GM23338 (cell line): ENCODE measurements around the gene ZBTB8B. TPM values are rescaled to one million over a fixed set of nuclear protein-coding genes. Genes with fewer than 3 reads are reported as not detected.
"Not testable (repeated sequence)": the region's sequence is repeated elsewhere in the genome, so short reads cannot be mapped to it uniquely, and the experiment has no call there.

Source experiments
- ATAC-seq: fragments of 200-7000 bp; cut with Tn5 transposase; 3 replicates; pipeline ENCODE4 v1.9.1; 2020
- DNase-seq: peaks from one replicate; pipeline ENCODE4 v3.0.0-alpha.2; 2015; ENCODE audit warnings: low spot score
- H2AFZ ChIP-seq: fragments of 200-600 bp; sonication (generic); 2 replicates; pipeline ENCODE4 v1.8.0; 2016; ENCODE audit warnings: antibody characterized with exemption, mild to moderate bottlenecking, moderate library complexity
- H3F3A ChIP-seq: fragments of 200-600 bp; sonication (generic); replicated peaks from 2 replicates; pipeline ENCODE4 v1.8.0; 2017; ENCODE audit warnings: antibody characterized with exemption, mixed run types, low read depth
- H3K27ac ChIP-seq: fragments of 200-600 bp; sonication (generic); 2 replicates; pipeline ENCODE4 v1.6.1; 2016; ENCODE audit warnings: low read depth
- H3K27me3 ChIP-seq: fragments of 200-600 bp; sonication (generic); 2 replicates; pipeline ENCODE4 v1.8.0; 2016; ENCODE audit warnings: mild to moderate bottlenecking, mixed run types, moderate library complexity; ENCODE audit not compliant: insufficient read depth
- H3K36me3 ChIP-seq: fragments of 200-600 bp; sonication (generic); 2 replicates; pipeline ENCODE4 v1.8.0; 2016; ENCODE audit warnings: mild to moderate bottlenecking; ENCODE audit not compliant: insufficient read depth
- H3K4me1 ChIP-seq: fragments of 200-600 bp; sonication (generic); 2 replicates; pipeline ENCODE4 v1.8.0; 2016; ENCODE audit warnings: mild to moderate bottlenecking, moderate library complexity; ENCODE audit not compliant: insufficient read depth
- H3K4me2 ChIP-seq: fragments of 200-600 bp; sonication (generic); 2 replicates; pipeline ENCODE4 v1.7.1; 2017; ENCODE audit warnings: mixed run types
- H3K4me3 ChIP-seq: fragments of 200-600 bp; sonication (generic); 2 replicates; pipeline ENCODE4 v1.6.1; 2016; ENCODE audit warnings: mixed run types
- H3K79me2 ChIP-seq: fragments of 200-600 bp; sonication (generic); replicated peaks from 2 replicates; pipeline ENCODE4 v1.8.0; 2017; ENCODE audit warnings: mild to moderate bottlenecking; ENCODE audit not compliant: insufficient read depth
- H3K9me2 ChIP-seq: fragments of 200-600 bp; sonication (generic); 2 replicates; pipeline ENCODE4 v1.8.0; 2017; ENCODE audit not compliant: insufficient read depth
- H4K20me1 ChIP-seq: fragments of 200-600 bp; sonication (generic); replicated peaks from 2 replicates; pipeline ENCODE4 v1.8.0; 2017; ENCODE audit warnings: mild to moderate bottlenecking; ENCODE audit not compliant: insufficient read depth
- H3K27ac Mint-ChIP-seq: 2 replicates; pipeline ENCODE4 v1.8.0; 2020; ENCODE audit warnings: inconsistent platforms, mild to moderate bottlenecking, moderate library complexity, mixed read lengths
- H3K27me3 Mint-ChIP-seq: 3 replicates; pipeline ENCODE4 v1.8.0; 2022; ENCODE audit warnings: low read depth, mild to moderate bottlenecking, moderate library complexity, mixed read lengths, inconsistent platforms; ENCODE audit not compliant: insufficient read depth, poor library complexity
- H3K36me3 Mint-ChIP-seq: 3 replicates; pipeline ENCODE4 v1.8.0; 2021; ENCODE audit warnings: low read depth, mild to moderate bottlenecking, inconsistent platforms, moderate library complexity, mixed read lengths
- H3K4me1 Mint-ChIP-seq: 3 replicates; pipeline ENCODE4 v1.8.0; 2020; ENCODE audit warnings: mild to moderate bottlenecking, inconsistent platforms, mixed read lengths
- H3K4me3 Mint-ChIP-seq: 3 replicates; pipeline ENCODE4 v1.8.0; 2021; ENCODE audit warnings: moderate library complexity, mild to moderate bottlenecking, inconsistent platforms, mixed read lengths
- H3K9me3 Mint-ChIP-seq: 3 replicates; pipeline ENCODE4 v1.8.0; 2020; ENCODE audit warnings: moderate library complexity, mild to moderate bottlenecking, inconsistent platforms, mixed read lengths
- CREB1 ChIP-seq: fragments of 250-450 bp; sonication (Bioruptor Pico); IDR thresholded peaks from 2 replicates; pipeline ENCODE4 v1.5.0; 2020; ENCODE audit warnings: low read depth, mild to moderate bottlenecking, moderate library complexity
- CTCF ChIP-seq, 2 experiments: fragments of 200-600 bp in 1 of 2; sonication (generic) in 1 of 2; conservative IDR thresholded peaks; 2 replicates each; pipeline versions ENCODE4 v1.5.1 to v1.6.1; 2016 to 2017; ENCODE audit warnings: antibody characterized with exemption in 2 of 2, low read depth in 2 of 2, mild to moderate bottlenecking in 2 of 2, moderate library complexity in 1 of 2
- POLR2AphosphoS5 ChIP-seq: IDR thresholded peaks from 2 replicates; pipeline ENCODE4 v1.6.1; 2016; ENCODE audit warnings: antibody characterized with exemption, low read depth
- REST ChIP-seq: IDR thresholded peaks from one replicate; pipeline ENCODE4 v1.6.1; 2018; ENCODE audit warnings: antibody characterized with exemption; ENCODE audit not compliant: unreplicated experiment
- polyA plus RNA-seq: library from polyadenylated mRNA; unstranded; fragments of >200 nt; fragmentation: Nextera tagmentation; extraction: Ambion mirVana; gene quantifications from 2 replicates; pipeline ENCODE4 v1.2.1, GENCODE V29; 2016
- total RNA-seq: library from RNA; depleted of rRNA; stranded (reverse); fragments of >200 nt; shearing (Covaris generic); gene quantifications from 2 replicates; pipeline ENCODE4 v1.2.3, GENCODE V29; 2014

ZBTB8B gene
- total and polyA plus RNA-seq, 2 experiments from 2014 or later = 0.95 to 4.2 TPM

DNA sequence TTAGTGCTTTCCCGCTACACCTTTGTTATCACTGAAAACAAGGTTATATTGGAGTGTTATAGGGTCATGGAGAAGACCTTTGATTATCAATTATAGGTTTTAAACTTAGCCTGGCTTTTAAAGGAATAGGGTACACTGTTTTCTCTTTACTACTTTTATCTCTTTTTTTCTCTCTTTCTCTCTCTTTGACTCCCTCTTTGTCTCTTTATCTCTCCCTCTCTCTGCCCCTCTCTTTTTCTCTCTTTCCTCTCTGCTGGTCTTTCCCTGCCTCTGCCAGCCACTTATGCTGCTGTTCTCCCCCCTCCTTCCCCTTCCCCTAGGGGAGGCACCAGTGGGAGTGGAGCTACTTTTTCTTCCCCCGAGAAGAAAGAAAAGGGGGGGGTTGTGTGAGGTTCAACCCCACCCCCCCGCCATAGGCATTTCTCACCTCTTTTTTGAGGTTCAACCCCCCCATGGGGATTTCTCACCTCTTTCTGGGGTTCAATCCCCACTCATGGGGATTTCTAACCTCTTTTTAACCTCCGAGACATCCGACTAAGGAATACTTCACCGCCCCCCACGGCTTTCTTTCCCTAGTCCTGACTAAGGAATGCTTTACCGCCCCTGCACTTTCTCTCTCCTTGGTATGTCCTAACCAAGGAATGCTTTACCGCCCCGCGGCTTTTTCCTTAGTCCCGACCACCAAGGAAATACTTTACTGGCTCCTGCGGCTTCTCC lies 17.2 kb upstream of the ZBTB8B start (continued):
- no peak for TF ChIP-seq REST

- TF ChIP-seq CTCF (conservative IDR thresholded peaks at IDR 0.05; ENCODE audit: low read depth in 2 of 2) = peak; percentile 78 to 89
- 0 out of 2 replicates have a peak, but pooled peaks have one; percentile 15 for TF ChIP-seq CREB1
- DNase-seq (peak; percentile 79), ATAC-seq (peak; percentile 82)
- not testable (repeated sequence) for H2AFZ ChIP-seq, H3K9me2 ChIP-seq, H3K79me2 ChIP-seq, H3K27ac ChIP-seq, H4K20me1 ChIP-seq, H3K27me3 ChIP-seq, H3K27ac Mint-ChIP-seq, H3F3A ChIP-seq
- peaks cover 19% of the 10 kb centered on the region for H3K27me3 Mint-ChIP-seq
- Histone ChIP-seq H3K4me3 (peak overlapping the region; percentile 44), H3K4me2 (peak overlapping the region; percentile 55), H3K4me1 (peaks cover 32% of the 10 kb centered on the region), H3K36me3 (peaks cover 18% of the 10 kb centered on the region)
- H3K9me3 Mint-ChIP-seq = peaks cover 39% of the 10 kb centered on the region
- H3K4me1 Mint-ChIP-seq = peaks cover 29% of the 10 kb centered on the region
- H3K36me3 Mint-ChIP-seq = peaks cover 31% of the 10 kb centered on the region
- peak overlapping the region; percentile 58 for H3K4me3 Mint-ChIP-seq
Measured at GRCh38 chr1:32448186-32448772, 16.6 kb upstream of the ZBTB8B start.

DNA sequence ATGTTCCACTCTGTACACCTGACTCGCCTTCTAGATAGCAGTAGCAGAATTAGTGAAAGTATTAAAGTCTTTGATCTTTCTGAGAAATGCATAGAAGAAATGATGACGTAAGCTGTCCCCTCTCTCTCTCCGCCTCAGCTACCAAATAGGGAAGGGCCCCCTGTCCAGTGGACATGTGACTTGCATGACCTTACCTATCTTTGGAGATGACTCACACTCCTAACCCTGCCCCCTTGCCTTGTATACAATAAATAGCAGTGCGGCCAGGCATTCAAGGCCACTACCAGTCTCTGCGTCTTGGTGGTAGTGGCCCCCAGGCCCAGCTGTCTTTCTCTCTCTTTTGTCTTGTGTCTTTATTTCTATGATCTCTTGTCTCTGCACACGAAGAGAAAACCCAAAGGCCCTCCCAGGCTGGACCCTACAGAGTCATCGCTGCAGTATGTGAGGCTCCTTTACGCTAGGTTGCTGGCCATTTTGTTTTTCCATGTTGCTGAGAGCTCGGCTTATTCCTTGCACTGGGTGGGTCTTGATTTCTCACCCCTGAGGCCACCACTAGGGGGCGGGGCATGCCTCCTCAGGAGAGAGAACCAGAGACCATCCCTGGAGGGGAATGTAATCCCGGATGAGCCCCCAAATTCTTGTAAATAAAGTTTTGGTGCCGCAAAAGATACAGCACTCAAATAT lies 16.0 kb upstream of the ZBTB8B start:
- no peak overlapping the region for H3K4me3 ChIP-seq
- peak; percentile 89 for DNase-seq

GRCh38 chr1:32449457-32449831 lies 15.4 kb upstream of the ZBTB8B start:
- H3K9me3 Mint-ChIP-seq = peaks cover 39% of the 10 kb centered on the region
- not testable (repeated sequence) for H3K9me2 ChIP-seq, H3K4me3 ChIP-seq, H3K27ac ChIP-seq, H4K20me1 ChIP-seq, H3K79me2 ChIP-seq, H3F3A ChIP-seq, ATAC-seq, H3K27ac Mint-ChIP-seq, DNase-seq, H3K4me2 ChIP-seq, H3K4me3 Mint-ChIP-seq, H2AFZ ChIP-seq, H3K27me3 ChIP-seq
- peaks cover 18% of the 10 kb centered on the region for H3K36me3 ChIP-seq
- H3K36me3 Mint-ChIP-seq = peaks cover 31% of the 10 kb centered on the region
- H3K4me1 Mint-ChIP-seq = peaks cover 18% of the 10 kb centered on the region
- H3K27me3 Mint-ChIP-seq = peaks cover 19% of the 10 kb centered on the region
- H3K4me1 ChIP-seq = peaks cover 20% of the 10 kb centered on the region

More for the DNA sequence above, 16.0 kb upstream of the ZBTB8B start:
- Mint-ChIP-seq H3K4me1 (peaks cover 23% of the 10 kb centered on the region), H3K36me3 (peaks cover 31% of the 10 kb centered on the region), H3K27ac (no peak overlapping the region), H3K4me3 (no peak overlapping the region), H3K27me3 (peaks cover 19% of the 10 kb centered on the region), H3K9me3 (peaks cover 39% of the 10 kb centered on the region)
- Histone ChIP-seq H2AFZ (no peak overlapping the region), H3K27me3 (no peaks in the 10 kb centered on the region), H3K4me1 (peaks cover 25% of the 10 kb centered on the region), H4K20me1 (no peaks in the 10 kb centered on the region), H3K36me3 (peaks cover 18% of the 10 kb centered on the region), H3K4me2 (no peak overlapping the region), H3K27ac (no peak overlapping the region), H3K9me2 (peaks cover 9% of the 10 kb centered on the region; the same call in 1 of the 2 replicates), H3K79me2 (no peaks in the 10 kb centered on the region), H3F3A (no peaks in the 10 kb centered on the region; the same call in none of the 2 replicates)
- peak; percentile 21 for ATAC-seq
- TF ChIP-seq POLR2AphosphoS5 = no peak
- TF ChIP-seq CTCF (conservative IDR thresholded peaks at IDR 0.05; ENCODE audit: low read depth in 2 of 2) = peak; percentile 62 to 63
